MCF 10A (cell line): Measurements from ENCODE around the gene VAV3. TPM values are rescaled to one million over a fixed set of nuclear protein-coding genes. Genes with fewer than 3 reads are reported as not detected.

Experiments
- BruUV-seq: library from RNA; stranded (reverse); fragments of 400-500 nt; replicated peaks from 2 replicates; lab custom pipeline; 2021; lab: Mats Ljungman, UMichigan
- CTCF ChIA-PET: fragments of 300-600 bp; sonication (Branson Sonifier 250); formaldehyde crosslinking; extraction: SDS; loops from one replicate; lab custom pipeline; 2021; ENCODE audit warnings: antibody characterized with exemption, inconsistent platforms; lab: Yijun Ruan, JAX
- POLR2A ChIA-PET: fragments of 300-600, 350-650 bp; sonication (Branson Sonifier 250); formaldehyde crosslinking; extraction: SDS; loops from one replicate; lab custom pipeline; 2020; ENCODE audit warnings: antibody characterized with exemption, inconsistent platforms; lab: Yijun Ruan, JAX
- DNase-seq: peaks from one replicate; pipeline ENCODE4 v3.0.0-alpha.2; 2018; ENCODE audit not compliant: unreplicated experiment
- H3K27ac Mint-ChIP-seq: one replicate; pipeline ENCODE4 v1.8.0; 2022; ENCODE audit warnings: mild to moderate bottlenecking, low read depth, mixed read lengths; ENCODE audit not compliant: unreplicated experiment
- H3K27me3 Mint-ChIP-seq: one replicate; pipeline ENCODE4 v1.8.0; 2022; ENCODE audit warnings: mixed read lengths; ENCODE audit not compliant: insufficient read depth, unreplicated experiment
- H3K36me3 Mint-ChIP-seq: one replicate; pipeline ENCODE4 v1.8.0; 2022; ENCODE audit warnings: mild to moderate bottlenecking, moderate library complexity, mixed read lengths; ENCODE audit not compliant: insufficient read depth, unreplicated experiment
- H3K4me1 Mint-ChIP-seq: one replicate; pipeline ENCODE4 v1.8.0; 2022; ENCODE audit warnings: mixed read lengths; ENCODE audit not compliant: insufficient read depth, unreplicated experiment
- H3K4me3 Mint-ChIP-seq: one replicate; pipeline ENCODE4 v1.8.0; 2022; ENCODE audit warnings: mild to moderate bottlenecking, moderate library complexity, mixed read lengths; ENCODE audit not compliant: unreplicated experiment
- H3K9me3 Mint-ChIP-seq: one replicate; pipeline ENCODE4 v1.8.0; 2022; ENCODE audit warnings: mixed read lengths; ENCODE audit not compliant: unreplicated experiment
- intact Hi-C: fragments of 100-400 bp; cut with micrococcal nuclease; formaldehyde crosslinking; loops from 2 replicates; pipeline ENCODE4 v1.14.1; 2022
- total RNA-seq: library from RNA; stranded (reverse); gene quantifications from 2 replicates; pipeline ENCODE4 v1.2.3, GENCODE V29; 2022
- TF ChIP-seq, protein P1 (sequence below): fragments of 200-600 bp; IDR thresholded peaks from one replicate; pipeline ENCODE4 v1.8.0; 2022; ENCODE audit warnings: antibody characterized with exemption, mild to moderate bottlenecking; ENCODE audit not compliant: unreplicated experiment

Gene VAV3
- total RNA-seq, 1 experiment from 2014 or later = 2.0 TPM

DNA sequence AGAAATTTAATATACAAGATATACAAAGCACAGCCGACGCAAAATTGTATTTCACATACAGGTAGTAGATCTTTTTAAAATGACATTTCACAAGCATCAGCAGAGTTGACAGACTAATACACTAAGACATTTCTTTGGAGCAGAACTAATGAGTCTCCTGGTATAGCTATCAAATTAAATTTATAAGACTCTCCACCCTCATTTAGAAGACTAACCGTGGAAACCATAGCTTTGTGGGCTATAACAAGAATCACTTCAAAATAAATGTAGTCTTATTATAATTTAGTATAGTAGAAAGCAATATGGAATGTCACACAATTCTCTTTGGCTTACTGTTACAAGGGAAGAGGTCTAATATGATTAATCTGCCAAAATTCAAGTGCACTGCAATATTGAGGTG lies 204.9 kb downstream of the VAV3 start:
- BruUV-seq = no TSS peak
- intact Hi-C loops = no loop called here
- TF ChIP-seq, protein P1, sequence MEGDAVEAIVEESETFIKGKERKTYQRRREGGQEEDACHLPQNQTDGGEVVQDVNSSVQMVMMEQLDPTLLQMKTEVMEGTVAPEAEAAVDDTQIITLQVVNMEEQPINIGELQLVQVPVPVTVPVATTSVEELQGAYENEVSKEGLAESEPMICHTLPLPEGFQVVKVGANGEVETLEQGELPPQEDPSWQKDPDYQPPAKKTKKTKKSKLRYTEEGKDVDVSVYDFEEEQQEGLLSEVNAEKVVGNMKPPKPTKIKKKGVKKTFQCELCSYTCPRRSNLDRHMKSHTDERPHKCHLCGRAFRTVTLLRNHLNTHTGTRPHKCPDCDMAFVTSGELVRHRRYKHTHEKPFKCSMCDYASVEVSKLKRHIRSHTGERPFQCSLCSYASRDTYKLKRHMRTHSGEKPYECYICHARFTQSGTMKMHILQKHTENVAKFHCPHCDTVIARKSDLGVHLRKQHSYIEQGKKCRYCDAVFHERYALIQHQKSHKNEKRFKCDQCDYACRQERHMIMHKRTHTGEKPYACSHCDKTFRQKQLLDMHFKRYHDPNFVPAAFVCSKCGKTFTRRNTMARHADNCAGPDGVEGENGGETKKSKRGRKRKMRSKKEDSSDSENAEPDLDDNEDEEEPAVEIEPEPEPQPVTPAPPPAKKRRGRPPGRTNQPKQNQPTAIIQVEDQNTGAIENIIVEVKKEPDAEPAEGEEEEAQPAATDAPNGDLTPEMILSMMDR = no peak
- no peak overlapping the region for H3K27ac Mint-ChIP-seq
- H3K4me3 Mint-ChIP-seq = no peak overlapping the region
- no peaks in the 10 kb centered on the region for H3K9me3 Mint-ChIP-seq
- CTCF ChIA-PET = interaction anchor here (0.7 to 1.2 kb wide), 3 partner anchors 9 to 382 kb away, joined by 3 to 6 read pairs (median 4); no protein-coding TSS in a partner anchor
- DNase-seq = no peak
- H3K36me3 Mint-ChIP-seq = no peaks in the 10 kb centered on the region
- H3K4me1 Mint-ChIP-seq = no peaks in the 10 kb centered on the region
- POLR2A ChIA-PET = interaction anchor here (0.7 kb wide), 1 partner anchor 234 kb away, joined by 3 read pairs; no protein-coding TSS in a partner anchor
- no peaks in the 10 kb centered on the region for H3K27me3 Mint-ChIP-seq

DNA sequence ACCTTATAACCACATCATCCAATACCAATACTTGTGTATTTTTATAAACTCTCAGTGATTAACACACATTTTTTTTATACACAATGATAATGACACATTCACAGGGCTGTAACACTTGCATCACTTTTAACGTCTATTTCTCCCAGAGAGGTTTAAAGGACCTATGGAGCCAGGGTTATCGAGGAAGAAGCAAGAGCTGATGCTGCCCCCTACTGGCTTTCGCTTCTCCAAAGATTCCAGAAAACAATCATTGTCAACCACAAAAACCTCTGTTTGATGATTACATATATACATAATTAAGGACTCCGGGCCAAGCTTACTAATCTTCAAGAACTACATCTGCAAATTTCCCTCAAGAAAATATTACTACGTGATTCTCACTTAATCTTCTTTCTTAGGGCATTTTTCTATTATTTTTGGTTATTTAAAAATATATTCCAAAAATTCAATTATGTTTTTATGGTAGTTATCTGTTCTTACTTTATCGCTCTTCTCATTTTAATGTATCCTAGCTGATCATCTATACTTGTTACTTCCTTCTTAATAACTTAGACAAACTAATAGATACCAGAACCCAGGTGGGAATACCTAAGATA lies 214.5 kb downstream of the VAV3 start:
- H3K4me1 Mint-ChIP-seq = no peaks in the 10 kb centered on the region
- TF ChIP-seq, protein P1 = peak; percentile 77
- BruUV-seq = no TSS peak
- POLR2A ChIA-PET = interaction anchor here (0.6 to 4.2 kb wide), 4 partner anchors 61 to 1984 kb away, joined by 3 to 25 read pairs (median 6); no protein-coding TSS in a partner anchor
- peak; percentile 87 for DNase-seq
- intact Hi-C loops = loop anchor here (1.0 to 10.0 kb wide), 3 partner anchors 320 to 1726 kb away; no protein-coding TSS in a partner anchor
- CTCF ChIA-PET = interaction anchor here (0.6 to 7.8 kb wide), 26 partner anchors 8 to 1990 kb away, joined by 3 to 121 read pairs (median 4); no protein-coding TSS in a partner anchor
- H3K27ac Mint-ChIP-seq = no peak overlapping the region
- H3K9me3 Mint-ChIP-seq = no peaks in the 10 kb centered on the region
- H3K36me3 Mint-ChIP-seq = no peaks in the 10 kb centered on the region
- no peaks in the 10 kb centered on the region for H3K27me3 Mint-ChIP-seq
- no peak overlapping the region for H3K4me3 Mint-ChIP-seq

DNA sequence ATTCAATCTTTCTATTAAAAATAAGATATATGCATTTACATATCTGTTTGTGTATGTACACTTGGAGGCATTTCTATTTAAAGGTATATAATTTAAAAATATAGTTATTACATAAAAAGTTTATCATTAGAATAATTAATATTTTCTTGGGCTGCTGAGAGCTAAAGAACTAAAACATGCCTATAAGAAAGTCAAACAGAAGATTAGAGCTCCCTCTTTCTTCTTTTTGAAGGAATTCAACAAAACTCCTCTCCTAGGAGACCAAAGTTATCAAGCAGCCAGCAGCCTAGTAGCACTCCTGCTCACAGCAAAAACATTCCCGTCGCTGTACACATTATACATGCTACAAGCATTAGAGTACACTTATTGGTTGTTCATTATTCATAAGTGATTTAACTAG lies 216.4 kb downstream of the VAV3 start:
- ChIA-PET POLR2A (interaction anchor here (0.7 to 4.2 kb wide), 10 partner anchors 59 to 218 kb away, joined by 3 to 25 read pairs (median 4); no protein-coding TSS in a partner anchor), CTCF (interaction anchor here (0.5 to 7.8 kb wide), 36 partner anchors 16 to 1182 kb away, joined by 3 to 121 read pairs (median 3); no protein-coding TSS in a partner anchor)
- H3K27ac Mint-ChIP-seq = no peak overlapping the region
- no TSS peak for BruUV-seq
- no peaks in the 10 kb centered on the region for H3K27me3 Mint-ChIP-seq
- TF ChIP-seq, protein P1 = peak; percentile 54
- intact Hi-C loops = loop anchor here (1.0 to 5.0 kb wide), 4 partner anchors 101 to 606 kb away; partner anchors contain the start of gene NTNG1
- peak; percentile 47 for DNase-seq
- no peak overlapping the region for H3K4me3 Mint-ChIP-seq
- no peaks in the 10 kb centered on the region for H3K4me1 Mint-ChIP-seq
- no peaks in the 10 kb centered on the region for H3K9me3 Mint-ChIP-seq
- no peaks in the 10 kb centered on the region for H3K36me3 Mint-ChIP-seq

DNA sequence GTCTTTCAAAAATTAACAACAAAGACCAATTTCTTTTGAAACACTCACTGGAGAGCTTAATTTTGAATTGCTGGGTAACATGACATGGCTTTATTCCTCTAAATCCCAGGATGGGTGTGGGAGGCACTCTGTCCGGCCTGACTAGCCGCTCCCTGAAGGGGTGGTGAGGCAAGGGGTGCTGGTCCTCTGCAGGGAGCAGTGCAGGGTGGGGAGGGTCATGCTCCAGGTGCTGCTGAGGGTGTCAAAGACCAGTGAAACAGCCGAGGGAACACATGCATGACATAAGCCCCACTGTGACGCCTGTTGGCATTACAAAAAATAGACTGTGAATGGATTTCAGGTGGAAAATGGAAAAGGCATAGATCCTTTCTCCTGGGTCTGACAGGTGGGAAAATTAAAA lies 223.7 kb downstream of the VAV3 start:
- TF ChIP-seq, protein P1 = no peak
- intact Hi-C loops = no loop called here
- H3K36me3 Mint-ChIP-seq = no peaks in the 10 kb centered on the region
- ChIA-PET POLR2A (no interaction called here), CTCF (interaction anchor here (1.5 kb wide), 1 partner anchor 12 kb away, joined by 8 read pairs; no protein-coding TSS in a partner anchor)
- no peak for DNase-seq
- H3K4me1 Mint-ChIP-seq = no peaks in the 10 kb centered on the region
- H3K9me3 Mint-ChIP-seq = no peaks in the 10 kb centered on the region
- no peak overlapping the region for H3K27ac Mint-ChIP-seq
- H3K4me3 Mint-ChIP-seq = no peak overlapping the region
- no peaks in the 10 kb centered on the region for H3K27me3 Mint-ChIP-seq
- no TSS peak for BruUV-seq
